Epithelial cell of proximal tubule (primary cell): ENCODE results near the gene CDC42BPA. TPM values are rescaled to one million over a fixed set of nuclear protein-coding genes. Genes with fewer than 3 reads are reported as not detected.

Experiments
- DNase-seq: peaks from one replicate; pipeline ENCODE4 v3.0.0-alpha.2; 2011; ENCODE audit warnings: low read depth
- H3K4me3 ChIP-seq: 2 replicates; pipeline ENCODE4 v1.5.1; 2011; ENCODE audit warnings: low read depth, mild to moderate bottlenecking, low read length
- CTCF ChIP-seq: conservative IDR thresholded peaks from 2 replicates; pipeline ENCODE4 v1.5.1; 2012; ENCODE audit warnings: low read depth, mild to moderate bottlenecking, low read length
- total RNA-seq: library from RNA; depleted of rRNA; stranded (reverse); fragments of >200 nt; gene quantifications from 2 replicates; pipeline ENCODE4 v1.2.3, GENCODE V29; 2015

The CDC42BPA gene
- total RNA-seq, result 13.2 and 15.6 TPM in 2 replicates

GRCh38 chr1:227318016-227318852, at the start of gene CDC42BPA:
CDC42BPA (minus strand) TSS chr1:227318492; CDS start chr1:227317182, 1,310 bp downstream.
- TF ChIP-seq CTCF, result no peak
- no peak for DNase-seq
- H3K4me3 ChIP-seq, result peak within 1 kb of the TSS; percentile 78

GRCh38 chr1:227368009-227368408, 49.7 kb upstream of the CDC42BPA start:
- H3K4me3 ChIP-seq, result no peak overlapping the region
- TF ChIP-seq CTCF, result no peak
- no peak for DNase-seq

- DNase-seq, result no peak
- H3K4me3 ChIP-seq, result no peak overlapping the region
- no peak for TF ChIP-seq CTCF
Observed at GRCh38 chr1:227365473-227366431, 47.5 kb upstream of the CDC42BPA start.

- no peak for TF ChIP-seq CTCF
- DNase-seq, result no peak
- H3K4me3 ChIP-seq, result no peak overlapping the region
Observed at GRCh38 chr1:227364657-227365056, 46.4 kb upstream of the CDC42BPA start.

- DNase-seq, result no peak
- no peak overlapping the region for H3K4me3 ChIP-seq
- TF ChIP-seq CTCF, result no peak
Observed at GRCh38 chr1:227363825-227364224, 45.5 kb upstream of the CDC42BPA start.

GRCh38 chr1:227362039-227362438, 43.7 kb upstream of the CDC42BPA start:
- H3K4me3 ChIP-seq, result no peak overlapping the region
- no peak for TF ChIP-seq CTCF
- DNase-seq, result no peak
